ENCODE data around the gene SLC4A3.

DNA sequence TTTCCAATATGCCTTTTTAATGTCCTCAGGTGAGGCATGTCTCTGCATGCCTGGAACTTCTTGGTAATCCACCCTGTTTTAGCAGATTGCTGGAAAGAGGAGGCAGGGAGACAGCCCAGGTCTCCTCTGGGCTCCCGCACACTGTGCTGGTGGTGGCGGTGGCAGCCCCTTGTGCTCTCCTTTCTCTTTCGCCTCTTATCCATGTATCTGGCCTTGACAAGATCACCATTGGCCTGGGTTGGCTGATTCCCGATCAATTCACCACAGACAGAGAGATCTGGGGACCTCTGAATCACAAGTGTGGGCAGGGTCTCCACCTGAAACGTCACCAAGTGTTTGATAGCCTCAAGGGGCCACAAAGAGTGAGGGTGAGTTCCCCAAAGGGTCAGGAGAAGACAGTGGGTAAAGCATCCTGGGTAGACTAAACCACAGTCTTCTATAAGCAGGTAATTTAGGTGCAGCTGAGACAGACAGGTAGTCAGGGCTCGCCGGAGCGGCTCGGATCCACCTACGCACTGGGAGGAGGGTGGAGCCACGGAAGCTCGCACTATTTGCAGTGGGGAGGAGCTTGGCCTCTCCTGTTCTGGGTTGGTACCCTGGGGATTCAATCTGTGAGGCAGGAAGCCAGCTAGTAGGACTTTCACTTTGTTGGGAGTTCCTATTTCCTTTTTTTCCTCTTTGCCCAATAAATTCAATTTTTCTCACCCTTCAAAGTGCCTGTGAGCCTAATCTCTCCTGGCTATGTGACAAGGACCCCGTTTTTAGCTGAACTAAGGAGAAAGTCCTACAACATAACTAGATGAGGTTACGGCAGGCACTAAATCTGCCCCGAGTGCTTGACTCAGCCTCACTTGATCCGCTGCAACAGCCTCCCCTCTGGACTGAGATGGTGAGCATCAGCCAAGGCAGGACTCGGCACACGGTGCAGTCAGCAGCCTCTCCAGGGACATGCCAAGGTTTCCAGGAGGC is 57.6 kb downstream of the SLC4A3 start:
- TF ChIP-seq, protein P1, sequence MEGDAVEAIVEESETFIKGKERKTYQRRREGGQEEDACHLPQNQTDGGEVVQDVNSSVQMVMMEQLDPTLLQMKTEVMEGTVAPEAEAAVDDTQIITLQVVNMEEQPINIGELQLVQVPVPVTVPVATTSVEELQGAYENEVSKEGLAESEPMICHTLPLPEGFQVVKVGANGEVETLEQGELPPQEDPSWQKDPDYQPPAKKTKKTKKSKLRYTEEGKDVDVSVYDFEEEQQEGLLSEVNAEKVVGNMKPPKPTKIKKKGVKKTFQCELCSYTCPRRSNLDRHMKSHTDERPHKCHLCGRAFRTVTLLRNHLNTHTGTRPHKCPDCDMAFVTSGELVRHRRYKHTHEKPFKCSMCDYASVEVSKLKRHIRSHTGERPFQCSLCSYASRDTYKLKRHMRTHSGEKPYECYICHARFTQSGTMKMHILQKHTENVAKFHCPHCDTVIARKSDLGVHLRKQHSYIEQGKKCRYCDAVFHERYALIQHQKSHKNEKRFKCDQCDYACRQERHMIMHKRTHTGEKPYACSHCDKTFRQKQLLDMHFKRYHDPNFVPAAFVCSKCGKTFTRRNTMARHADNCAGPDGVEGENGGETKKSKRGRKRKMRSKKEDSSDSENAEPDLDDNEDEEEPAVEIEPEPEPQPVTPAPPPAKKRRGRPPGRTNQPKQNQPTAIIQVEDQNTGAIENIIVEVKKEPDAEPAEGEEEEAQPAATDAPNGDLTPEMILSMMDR (IDR thresholded peaks at IDR 0.05; ENCODE audit: low read depth, low read length) = no peak
- no peak for TF ChIP-seq EZH2phosphoT487 (IDR thresholded peaks at IDR 0.05; ENCODE audit: low read depth)

All from OCI-LY3 (cell line).